Esophagus (tissue), 2 donors: ENCODE data around the gene ULK4. TPM values are rescaled to one million over a fixed set of nuclear protein-coding genes. Genes with fewer than 3 reads are reported as not detected.
"Not testable (repeated sequence)": the region's sequence is repeated elsewhere in the genome, so short reads cannot be mapped to it uniquely, and the experiment has no call there.

ENCODE experiments used
- H3K27ac ChIP-seq, 2 donors: one replicate each; pipeline ENCODE4 v1.5.1; 2013; ENCODE audit warnings: low read depth in 2 of 2, mild to moderate bottlenecking in 2 of 2, inconsistent platforms in 1 of 2, low read length in 1 of 2, moderate library complexity in 1 of 2
- H3K27me3 ChIP-seq, 2 donors: one replicate each; pipeline ENCODE4 v1.6.1; 2013; ENCODE audit warnings: low read length in 2 of 2, control low read depth in 1 of 2, mild to moderate bottlenecking in 1 of 2; ENCODE audit not compliant: insufficient read depth in 2 of 2, control insufficient read depth in 1 of 2
- H3K36me3 ChIP-seq, 2 donors: one replicate each; pipeline ENCODE4 v1.6.1; 2013; ENCODE audit warnings: low read length in 1 of 2; ENCODE audit not compliant: control insufficient read depth in 2 of 2, insufficient read depth in 2 of 2
- H3K4me1 ChIP-seq, 2 donors: one replicate each; pipeline ENCODE4 v1.6.1; 2013; ENCODE audit warnings: low read length in 1 of 2; ENCODE audit not compliant: control insufficient read depth in 2 of 2, insufficient read depth in 2 of 2
- H3K4me3 ChIP-seq, 2 donors: one replicate each; pipeline ENCODE4 v1.5.1; 2013; ENCODE audit warnings: low read length in 2 of 2, mild to moderate bottlenecking in 2 of 2, low read depth in 1 of 2, moderate library complexity in 1 of 2
- H3K9me3 ChIP-seq, 2 donors: one replicate each; pipeline ENCODE4 v1.6.1; 2013; ENCODE audit warnings: mild to moderate bottlenecking in 2 of 2, low read depth in 1 of 2, low read length in 1 of 2, moderate library complexity in 1 of 2; ENCODE audit not compliant: control insufficient read depth in 2 of 2, insufficient read depth in 1 of 2
- WGBS, 2 donors: extraction: QIAGEN DNeasy Blood & Tissue Kit; methylation state at CpG; one replicate each; pipeline ENCODE4 v1.1.7; 2013; 5-methylcytosine and 5-hydroxymethylcytosine counted together
- polyA plus RNA-seq, 2 donors: library from polyadenylated mRNA; stranded (reverse); fragments of 200-250 nt; gene quantifications; one replicate each; pipeline ENCODE4 v1.2.3, GENCODE V29; 2013
- donor health status: healthy with polysubstance abuse.
- donor health status: Bipolar disorder and iron deficiency.

ULK4 gene
- polyA plus RNA-seq, 2 donors: 1.1 to 1.3 TPM

DNA sequence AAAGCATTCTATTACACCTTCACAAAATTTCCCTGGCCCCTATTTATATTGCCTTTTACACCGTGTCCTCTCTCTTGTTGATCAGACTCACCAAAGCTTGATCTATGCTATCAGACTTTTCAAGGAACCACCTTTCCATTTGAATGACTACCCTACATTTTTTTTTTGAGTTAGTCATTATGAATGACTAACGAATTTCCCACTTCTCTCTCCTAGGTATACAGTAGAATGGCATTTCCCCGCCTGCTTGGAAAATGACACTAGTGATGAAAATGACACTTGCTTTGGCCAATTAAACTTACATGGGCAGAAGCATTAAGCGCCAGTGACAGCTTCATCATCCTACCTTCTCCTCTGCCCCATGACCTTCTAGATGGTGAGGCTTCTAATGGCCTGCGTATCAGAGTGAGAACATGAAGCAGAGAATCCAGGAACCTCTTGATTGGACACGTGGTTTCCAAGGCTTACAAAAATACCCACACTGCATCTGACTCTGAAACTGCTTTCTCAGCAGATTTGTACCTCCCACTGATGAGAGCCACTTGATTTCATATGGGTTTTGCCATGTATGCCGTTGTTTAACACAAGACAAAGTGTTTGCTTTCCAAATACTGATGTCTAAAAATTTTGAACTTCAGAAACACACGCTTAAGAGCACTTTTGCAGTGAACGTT lies 392.1 kb downstream of the ULK4 start:
- 80 to 84% methylated on average over 9 of the region's 9 CpGs for WGBS, 2 donors

GRCh38 chr3:41565948-41566514 lies 395.9 kb downstream of the ULK4 start:
- no peak overlapping the region for H3K27ac ChIP-seq
- no peak overlapping the region for H3K4me3 ChIP-seq
- H3K36me3 ChIP-seq: no peaks in the 10 kb centered on the region
- 92 to 98% methylated on average over 3 of the region's 3 CpGs for WGBS, 2 donors
- no peaks in the 10 kb centered on the region for H3K4me1 ChIP-seq
- no peaks in the 10 kb centered on the region for H3K27me3 ChIP-seq
- no peaks in the 10 kb centered on the region for H3K9me3 ChIP-seq

More for the DNA sequence above, 392.1 kb downstream of the ULK4 start:
- Histone ChIP-seq H3K27ac (no peak overlapping the region), H3K27me3 (no peaks in the 10 kb centered on the region), H3K4me3 (no peak overlapping the region), H3K36me3 (no peaks in the 10 kb centered on the region), H3K9me3 (no peaks in the 10 kb centered on the region), H3K4me1 (peaks cover 0 to 2% of the 10 kb centered on the region in 2 donors)

DNA sequence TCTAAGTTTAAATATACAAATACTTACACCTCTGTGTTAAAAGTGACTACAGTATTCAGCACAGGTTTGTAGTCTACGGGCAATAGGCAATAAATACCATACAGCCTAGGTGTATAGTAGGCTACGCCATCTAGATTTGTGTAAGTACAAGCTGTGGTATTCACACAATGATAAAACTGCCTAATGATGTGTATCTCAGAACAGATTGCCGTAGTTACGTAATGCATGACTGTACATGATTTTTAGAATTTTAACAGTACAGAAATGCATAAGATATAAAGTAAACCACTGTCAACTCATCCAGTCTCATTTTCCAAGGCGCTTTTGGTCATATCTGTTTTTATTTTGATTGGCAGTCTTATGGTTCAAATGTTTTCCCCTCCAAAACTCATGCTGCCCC lies 396.9 kb downstream of the ULK4 start:
- H3K27ac ChIP-seq: no peak overlapping the region
- WGBS, 2 donors: 95 to 97% methylated on average over 5 of the region's 5 CpGs
- no peaks in the 10 kb centered on the region for H3K36me3 ChIP-seq
- no peaks in the 10 kb centered on the region for H3K9me3 ChIP-seq
- no peaks in the 10 kb centered on the region for H3K27me3 ChIP-seq
- no peak overlapping the region for H3K4me3 ChIP-seq
- no peaks in the 10 kb centered on the region for H3K4me1 ChIP-seq

DNA sequence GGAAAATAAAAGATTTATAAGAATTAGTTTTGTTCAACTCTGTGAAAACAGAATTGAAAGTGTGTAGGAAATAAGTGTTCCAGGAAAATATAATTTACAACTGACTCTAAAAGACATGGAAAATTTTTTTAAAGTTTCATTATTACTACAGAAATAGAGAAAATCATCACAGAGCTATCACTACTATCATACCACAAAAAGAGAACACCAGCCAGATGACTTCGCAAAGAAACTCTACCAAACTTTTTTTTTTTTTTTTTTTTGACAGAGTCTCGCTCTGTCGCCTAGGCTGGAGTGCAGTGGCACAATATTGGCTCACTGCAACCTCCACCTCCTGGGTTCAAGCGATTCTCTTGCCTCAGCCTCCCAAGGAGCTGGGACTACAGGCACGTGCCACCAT lies 405.7 kb downstream of the ULK4 start:
- not testable (repeated sequence) for H3K4me3 ChIP-seq, H3K9me3 ChIP-seq, H3K27ac ChIP-seq, H3K36me3 ChIP-seq, H3K27me3 ChIP-seq, H3K4me1 ChIP-seq
- WGBS, 2 donors: 88 to 91% methylated on average over 5 of the region's 5 CpGs

GRCh38 chr3:41532976-41533375 lies 428.9 kb downstream of the ULK4 start:
- H3K27me3 ChIP-seq: no peaks in the 10 kb centered on the region
- 76 to 80% methylated on average over 3 of the region's 3 CpGs for WGBS, 2 donors
- H3K27ac ChIP-seq: no peak overlapping the region
- no peak overlapping the region for H3K4me3 ChIP-seq
- H3K9me3 ChIP-seq: no peaks in the 10 kb centered on the region
- no peaks in the 10 kb centered on the region for H3K36me3 ChIP-seq
- H3K4me1 ChIP-seq: no peaks in the 10 kb centered on the region

- Histone ChIP-seq H3K9me3 (no peaks in the 10 kb centered on the region), H3K4me3 (no peak overlapping the region), H3K36me3 (no peaks in the 10 kb centered on the region), H3K4me1 (no peaks in the 10 kb centered on the region), H3K27ac (no peak overlapping the region), H3K27me3 (no peaks in the 10 kb centered on the region)
- WGBS, 2 donors: 92% methylated on average over 5 of the region's 5 CpGs
These were observed 434.8 kb downstream of the ULK4 start for GRCh38 chr3:41526995-41527573.

DNA sequence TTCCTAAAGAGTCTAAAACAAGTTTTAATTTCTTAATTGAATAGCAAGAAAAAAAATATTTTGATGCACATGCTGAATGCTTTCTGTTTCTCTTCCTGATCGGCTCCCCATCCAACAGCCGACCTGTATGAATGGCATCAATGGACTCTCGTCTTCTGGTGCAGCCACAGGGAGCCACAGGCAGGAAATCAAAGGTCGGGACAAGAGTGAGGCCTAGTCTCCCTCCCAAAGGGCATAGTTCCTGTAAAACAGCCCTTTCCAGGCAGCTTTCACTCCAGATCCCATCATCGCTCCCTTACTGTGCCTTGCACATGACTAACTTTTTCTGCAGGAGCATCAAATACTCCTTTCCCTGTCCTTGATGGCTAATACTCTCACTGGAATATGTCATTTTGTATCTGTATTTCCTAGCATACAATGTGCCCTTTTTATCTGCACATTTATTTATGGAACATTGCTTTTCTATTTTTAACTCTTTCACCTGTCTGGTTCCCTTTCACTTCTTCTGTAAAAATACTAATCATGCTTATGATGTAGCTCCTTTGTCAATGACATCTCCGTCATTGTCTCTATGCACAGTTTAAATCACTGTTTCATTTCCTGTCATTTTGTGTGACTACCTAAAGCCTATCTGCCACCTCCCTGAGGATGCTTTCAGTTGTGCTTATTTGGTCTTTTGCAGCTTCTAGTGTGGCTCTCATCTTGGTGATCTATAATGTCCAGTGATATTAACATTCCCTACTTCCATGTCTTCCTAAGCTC lies 436.4 kb downstream of the ULK4 start:
- Histone ChIP-seq H3K27ac (no peak overlapping the region), H3K4me3 (no peak overlapping the region), H3K4me1 (no peaks in the 10 kb centered on the region), H3K36me3 (no peaks in the 10 kb centered on the region), H3K9me3 (no peaks in the 10 kb centered on the region), H3K27me3 (no peaks in the 10 kb centered on the region)
- 81 to 87% methylated on average over 6 of the region's 6 CpGs for WGBS, 2 donors

GRCh38 chr3:41523897-41524296 lies 438.0 kb downstream of the ULK4 start:
- Histone ChIP-seq H3K36me3 (no peaks in the 10 kb centered on the region), H3K9me3 (no peaks in the 10 kb centered on the region), H3K27me3 (no peaks in the 10 kb centered on the region), H3K4me3 (no peak overlapping the region), H3K4me1 (no peaks in the 10 kb centered on the region), H3K27ac (no peak overlapping the region)
- WGBS, 2 donors: 79 to 90% methylated on average over 1 of the region's 1 CpG

DNA sequence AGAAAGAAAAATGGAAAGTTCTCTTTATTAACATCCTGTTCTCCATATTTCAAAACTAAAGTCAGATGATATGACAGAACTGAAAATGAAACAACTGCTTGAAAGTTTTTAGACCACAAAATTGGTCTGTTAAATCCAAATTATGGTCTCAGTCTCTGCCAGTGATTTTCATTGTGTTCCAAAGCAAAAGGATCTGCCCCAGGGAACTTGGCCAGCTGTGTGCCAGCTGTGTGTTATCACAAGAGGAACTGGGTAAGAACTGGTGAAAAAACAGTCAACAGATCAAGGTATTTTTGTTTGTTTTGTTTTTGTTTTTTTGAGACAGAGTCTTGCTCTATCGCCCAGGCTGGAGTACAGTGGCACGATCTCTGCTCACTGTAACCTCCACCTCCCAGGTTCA lies 439.3 kb downstream of the ULK4 start:
- WGBS, 2 donors: 81 to 96% methylated on average over 2 of the region's 2 CpGs
- H3K27me3 ChIP-seq: no peaks in the 10 kb centered on the region
- H3K4me3 ChIP-seq: no peak overlapping the region
- no peaks in the 10 kb centered on the region for H3K9me3 ChIP-seq
- H3K27ac ChIP-seq: no peak overlapping the region
- no peaks in the 10 kb centered on the region for H3K36me3 ChIP-seq
- H3K4me1 ChIP-seq: no peaks in the 10 kb centered on the region
